Esophagus squamous epithelium (tissue), 4 donors: Measurements from ENCODE around the gene ZNF407.

Experiments
- POLR2A ChIP-seq, 4 donors: fragments of 450-650 bp; IDR thresholded peaks; one replicate each; pipeline ENCODE4 v1.6.1; 2017; ENCODE audit warnings: antibody characterized with exemption in 4 of 4, mild to moderate bottlenecking in 4 of 4, moderate library complexity in 3 of 4
- TF ChIP-seq, protein P1 (sequence below), 6 experiments: fragments of 450-650 bp in 4 of 6; fragments of 200-600 bp in 2 of 6; sonication (generic) in 2 of 6; IDR thresholded peaks; one replicate each; pipeline ENCODE4 v1.5.1; 2016 to 2019; ENCODE audit warnings: antibody characterized with exemption in 6 of 6, mild to moderate bottlenecking in 4 of 6, moderate library complexity in 4 of 6

DNA sequence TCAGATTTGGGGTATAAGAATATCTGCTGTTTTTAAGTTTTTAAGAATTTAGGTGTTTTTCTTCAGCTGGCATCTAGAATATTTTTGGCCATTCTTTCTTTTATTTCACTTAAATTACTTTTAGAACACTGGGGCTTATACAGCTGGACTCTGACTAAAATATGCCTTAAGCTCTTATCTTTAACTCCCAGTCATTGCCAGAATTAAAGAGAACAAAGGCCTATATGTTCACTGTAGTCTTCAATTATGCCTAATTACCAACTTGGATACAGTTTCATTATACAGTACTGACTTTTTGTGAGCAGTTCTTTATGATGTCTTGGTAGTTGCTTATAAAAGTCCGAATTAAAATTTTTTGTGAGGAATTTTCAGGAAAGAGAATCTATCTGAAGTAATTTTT, 192.8 kb downstream of the ZNF407 start:
- no peak for TF ChIP-seq POLR2A (IDR thresholded peaks at IDR 0.05)
- TF ChIP-seq, protein P1, sequence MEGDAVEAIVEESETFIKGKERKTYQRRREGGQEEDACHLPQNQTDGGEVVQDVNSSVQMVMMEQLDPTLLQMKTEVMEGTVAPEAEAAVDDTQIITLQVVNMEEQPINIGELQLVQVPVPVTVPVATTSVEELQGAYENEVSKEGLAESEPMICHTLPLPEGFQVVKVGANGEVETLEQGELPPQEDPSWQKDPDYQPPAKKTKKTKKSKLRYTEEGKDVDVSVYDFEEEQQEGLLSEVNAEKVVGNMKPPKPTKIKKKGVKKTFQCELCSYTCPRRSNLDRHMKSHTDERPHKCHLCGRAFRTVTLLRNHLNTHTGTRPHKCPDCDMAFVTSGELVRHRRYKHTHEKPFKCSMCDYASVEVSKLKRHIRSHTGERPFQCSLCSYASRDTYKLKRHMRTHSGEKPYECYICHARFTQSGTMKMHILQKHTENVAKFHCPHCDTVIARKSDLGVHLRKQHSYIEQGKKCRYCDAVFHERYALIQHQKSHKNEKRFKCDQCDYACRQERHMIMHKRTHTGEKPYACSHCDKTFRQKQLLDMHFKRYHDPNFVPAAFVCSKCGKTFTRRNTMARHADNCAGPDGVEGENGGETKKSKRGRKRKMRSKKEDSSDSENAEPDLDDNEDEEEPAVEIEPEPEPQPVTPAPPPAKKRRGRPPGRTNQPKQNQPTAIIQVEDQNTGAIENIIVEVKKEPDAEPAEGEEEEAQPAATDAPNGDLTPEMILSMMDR (IDR thresholded peaks at IDR 0.05) = no peak
